Lower leg skin (tissue), 4 donors: Measurements from ENCODE around the gene C6orf15. TPM values are rescaled to one million over a fixed set of nuclear protein-coding genes. Genes with fewer than 3 reads are reported as not detected.
"Not testable (repeated sequence)": the region's sequence is repeated elsewhere in the genome, so short reads cannot be mapped to it uniquely, and the experiment has no call there.

Experiments used
- DNase-seq, 2 donors: peaks; one replicate each; pipeline ENCODE4 v3.0.0-alpha.2; 2019; ENCODE audit warnings: low spot score in 2 of 2
- H3K4me3 ChIP-seq: fragments of 200-600 bp; sonication (generic); 2 replicates; pipeline ENCODE4 v1.5.1; 2017; ENCODE audit warnings: mild to moderate bottlenecking, low read depth; ENCODE audit not compliant: poor library complexity, severe bottlenecking
- CTCF ChIP-seq, 3 donors: fragments of 450-650 bp; IDR thresholded peaks; one replicate each; pipeline ENCODE4 v1.5.1; 2016; ENCODE audit warnings: antibody characterized with exemption in 3 of 3, mild to moderate bottlenecking in 3 of 3, moderate library complexity in 2 of 3
- POLR2A ChIP-seq, 2 donors: fragments of 450-650 bp; IDR thresholded peaks; one replicate each; pipeline ENCODE4 v1.6.1; 2016 to 2017; ENCODE audit warnings: antibody characterized with exemption in 2 of 2, mild to moderate bottlenecking in 1 of 2, moderate library complexity in 1 of 2
- WGBS, 2 donors: methylation state at CpG; one replicate each; pipeline ENCODE4 v1.1.5; 2018; 5-methylcytosine and 5-hydroxymethylcytosine counted together
- intact Hi-C: fragments of 100-400 bp; cut with DNase I; formaldehyde crosslinking; loops from one replicate; pipeline ENCODE4 v1.15.0; 2023; ENCODE audit warnings: low total_unique reads
- total RNA-seq, 4 donors: library from RNA; depleted of rRNA; stranded (reverse); fragments of >200 nt; gene quantifications; one replicate each; pipeline ENCODE4 v1.1.0, GENCODE V29; 2016

Gene C6orf15
- total RNA-seq, 4 donors from 2014 or later: 7.5 to 20.2 (median 15.2) TPM

- no peak overlapping the region for H3K4me3 ChIP-seq
- intact Hi-C loops: no loop called here
- no peak for DNase-seq
- TF ChIP-seq CTCF (IDR thresholded peaks at IDR 0.05): no peak
- no peak for TF ChIP-seq POLR2A (IDR thresholded peaks at IDR 0.05)
- WGBS, 2 donors: 88 to 89% methylated on average over 4 of the region's 4 CpGs
Observed at GRCh38 chr6:31076611-31077010, 35.8 kb downstream of the C6orf15 start.

- H3K4me3 ChIP-seq: no peak overlapping the region
- 65 to 93% methylated on average over 1 of the region's 1 CpG for WGBS, 2 donors
- no peak for DNase-seq
- intact Hi-C loops: no loop called here
- TF ChIP-seq CTCF (IDR thresholded peaks at IDR 0.05) (no peak), POLR2A (IDR thresholded peaks at IDR 0.05) (no peak)
Observed at GRCh38 chr6:31075528-31075927, 36.8 kb downstream of the C6orf15 start.

GRCh38 chr6:31074401-31074800 lies 38.0 kb downstream of the C6orf15 start:
- no peak for DNase-seq
- no peak overlapping the region for H3K4me3 ChIP-seq
- 67 to 83% methylated on average over 4 of the region's 4 CpGs for WGBS, 2 donors
- intact Hi-C loops: no loop called here
- TF ChIP-seq POLR2A (IDR thresholded peaks at IDR 0.05) (no peak), CTCF (IDR thresholded peaks at IDR 0.05) (no peak)

GRCh38 chr6:31070711-31071197 lies 41.6 kb downstream of the C6orf15 start:
- intact Hi-C loops: no loop called here
- DNase-seq: peak in 1 of 2 donors; percentile 24
- TF ChIP-seq CTCF (IDR thresholded peaks at IDR 0.05) (no peak), POLR2A (IDR thresholded peaks at IDR 0.05) (no peak)
- no peak overlapping the region for H3K4me3 ChIP-seq
- 27 to 29% methylated on average over 6 of the region's 6 CpGs for WGBS, 2 donors

- no peak for TF ChIP-seq POLR2A (IDR thresholded peaks at IDR 0.05)
- TF ChIP-seq CTCF (IDR thresholded peaks at IDR 0.05): peak in 1 of 3 donors; percentile 47
- intact Hi-C loops: no loop called here
- peak; percentile 66 to 92 for DNase-seq
- no peak overlapping the region for H3K4me3 ChIP-seq
- 60 to 65% methylated on average over 13 of the region's 13 CpGs for WGBS, 2 donors
Observed at GRCh38 chr6:31068669-31069340, 43.6 kb downstream of the C6orf15 start.

- intact Hi-C loops, DNase-seq, H3K4me3 ChIP-seq: not testable (repeated sequence)
- 56 to 61% methylated on average over 6 of the region's 11 CpGs for WGBS, 2 donors
Observed at GRCh38 chr6:31067891-31068668, 44.3 kb downstream of the C6orf15 start.

GRCh38 chr6:31067028-31067427 lies 45.3 kb downstream of the C6orf15 start:
- intact Hi-C loops, DNase-seq, H3K4me3 ChIP-seq: not testable (repeated sequence)
- WGBS, 2 donors: 69 to 95% methylated on average over 6 to 13 of the region's 32 CpGs
